Cardiac ventricle fibroblast (primary cell): ENCODE data around the gene CFAP141. TPM values are rescaled to one million over a fixed set of nuclear protein-coding genes. Genes with fewer than 3 reads are reported as not detected.

Experiments used
- total RNA-seq: library from RNA; depleted of rRNA; stranded (reverse); fragments of >200 nt; gene quantifications from 2 replicates; pipeline ENCODE4 v1.2.3, GENCODE V29; 2015

Gene CFAP141
- not detected in 2 replicates for total RNA-seq

GRCh38 chr1:154206196-154206595, at the start of gene CFAP141:
CFAP141 (minus strand) TSS chr1:154206333; CDS start chr1:154206307, 26 bp downstream.

DNA sequence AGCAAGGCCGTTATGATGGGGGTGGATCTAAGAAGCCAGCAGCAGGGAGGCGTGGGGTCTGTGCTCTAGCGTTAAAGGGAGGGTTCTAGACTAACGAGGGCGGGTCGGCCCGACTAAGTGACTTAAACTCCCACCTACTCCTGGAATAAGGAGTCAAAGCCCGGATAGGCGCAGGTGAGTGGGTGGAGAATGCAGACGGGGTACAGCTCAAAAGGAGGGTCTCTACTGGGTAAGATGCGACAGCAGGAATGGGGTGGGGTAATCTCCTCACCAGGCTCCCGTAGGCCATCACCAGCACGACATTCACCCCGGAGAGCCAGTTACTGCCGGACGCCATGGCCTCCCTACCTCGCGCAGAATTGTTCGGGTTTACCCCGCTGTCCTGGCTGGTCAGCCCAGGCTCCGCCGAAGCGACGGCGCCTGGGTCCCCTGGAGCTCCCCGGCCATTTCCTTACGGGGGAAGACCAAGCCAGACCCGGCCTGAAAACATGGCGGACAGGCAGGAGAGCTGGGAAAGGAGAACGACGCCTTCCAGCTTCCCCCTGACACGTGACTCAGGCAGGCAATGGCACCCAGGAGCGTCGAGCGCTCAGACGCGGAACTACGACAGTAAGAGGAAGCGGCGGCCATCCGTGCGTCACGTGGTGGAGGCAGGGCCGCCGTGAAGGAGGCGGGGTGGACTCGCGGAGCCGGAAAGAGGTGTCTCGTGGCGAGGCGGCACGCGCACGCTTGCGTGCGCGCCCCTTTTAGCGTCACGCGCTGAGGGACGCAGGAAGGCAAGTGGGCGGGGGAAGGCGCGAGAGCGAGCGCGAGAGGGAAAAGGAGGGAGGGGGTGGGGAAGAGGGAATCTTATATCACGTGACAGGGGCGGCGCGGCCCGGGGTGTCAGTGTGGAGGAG, 14.2 kb upstream of the CFAP141 start, which contains the start of gene UBAP2L:
UBAP2L (plus strand) TSS at position 885 of the 899 bp plus-strand sequence. CDS start 4,169 bp downstream, outside the sequence.

GRCh38 chr1:154191990-154192461, 14.1 kb downstream of the CFAP141 start, which contains the start of gene TPM3:
TPM3 (minus strand) TSS chr1:154192100; CDS start chr1:154192018, 82 bp downstream.

DNA sequence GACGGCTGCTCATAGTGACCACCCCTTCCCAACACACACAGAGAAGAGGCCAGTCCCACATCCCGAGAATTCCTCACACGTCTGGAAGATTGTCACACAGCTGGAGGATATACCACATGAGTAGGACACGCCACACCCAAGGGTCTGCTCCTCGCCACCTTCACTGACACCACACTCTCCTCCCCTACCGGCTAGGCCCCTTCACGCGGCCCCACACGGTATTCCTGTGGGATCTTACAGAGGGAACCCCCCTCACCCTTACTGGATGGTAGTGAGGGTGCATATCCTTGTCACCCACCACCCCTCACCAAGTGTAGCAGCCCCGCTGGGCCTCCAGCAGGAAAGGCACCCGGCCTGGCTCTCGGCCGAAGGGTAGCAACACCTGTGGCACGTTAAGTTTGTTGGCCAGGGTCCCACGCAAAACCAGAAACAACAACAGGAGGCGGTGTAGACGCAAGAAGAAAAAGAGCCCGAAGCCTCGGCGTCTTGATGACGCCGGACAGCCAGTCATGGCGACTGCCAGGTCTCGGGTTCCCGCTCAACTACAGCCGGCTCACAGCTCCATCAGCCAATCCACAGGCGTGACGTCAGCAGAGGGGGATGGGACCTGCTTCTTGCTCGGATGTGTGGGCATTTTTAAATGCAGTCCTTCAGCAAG, 51.5 kb downstream of the CFAP141 start, which contains the start of gene NUP210L:
NUP210L (minus strand) TSS at position 540 of the 658 bp plus-strand sequence.

Other genes starting within 250 kb of the CFAP141 start
- gene CRTC2, start 247.7 kb downstream of the CFAP141 start, total RNA-seq, result 6.4 and 7.4 TPM in 2 replicates
- gene SLC39A1, start 242.8 kb downstream of the CFAP141 start, total RNA-seq, result 82.4 and 94.3 TPM in 2 replicates
- gene CREB3L4, start 238.4 kb downstream of the CFAP141 start, total RNA-seq, result 5.9 and 11.5 TPM in 2 replicates
- gene JTB, start 228.7 kb downstream of the CFAP141 start, total RNA-seq, result 180 and 184 TPM in 2 replicates
- 97.1 and 105 TPM in 2 replicates for gene RAB13, start 220.0 kb downstream of the CFAP141 start, total RNA-seq
- gene RPS27, start 215.6 kb downstream of the CFAP141 start, total RNA-seq, result 1,536 and 1,696 TPM in 2 replicates
- not detected in 2 replicates for gene NUP210L, start 51.3 kb downstream of the CFAP141 start, total RNA-seq
- 222 and 313 TPM in 2 replicates for gene TPM3, start 14.2 kb downstream of the CFAP141 start, total RNA-seq
- gene UBAP2L, start 14.6 kb upstream of the CFAP141 start, total RNA-seq, result 57.3 and 76.2 TPM in 2 replicates
- gene HAX1, start 66.3 kb upstream of the CFAP141 start, total RNA-seq, result 50.7 and 70.5 TPM in 2 replicates
- not detected in 2 replicates for gene AQP10, start 114.8 kb upstream of the CFAP141 start, total RNA-seq
- gene ATP8B2, start 119.2 kb upstream of the CFAP141 start, total RNA-seq, result 93.0 and 109 TPM in 2 replicates
- gene IL6R, start 199.0 kb upstream of the CFAP141 start, total RNA-seq, result 7.7 and 15.4 TPM in 2 replicates